ENCODE data around the gene WWP2.
"Not testable (repeated sequence)": the region's sequence is repeated elsewhere in the genome, so short reads cannot be mapped to it uniquely, and the experiment has no call there.

GRCh38 chr16:69791391-69791847 lies 29.3 kb downstream of the WWP2 start:
- TF ChIP-seq EZH2 (IDR thresholded peaks at IDR 0.05); POLR2AphosphoS5 (IDR thresholded peaks at IDR 0.05; ENCODE audit: borderline replicate concordance, low read depth, low read length): not testable (repeated sequence)

Measured in SK-N-MC (cell line).